SK-MEL-5 (cell line): ENCODE measurements around the gene BCL2L12. TPM values are rescaled to one million over a fixed set of nuclear protein-coding genes. Genes with fewer than 3 reads are reported as not detected.

ENCODE experiments used
- DNase-seq: peaks from one replicate; pipeline ENCODE4 v3.0.0-alpha.2; 2016; ENCODE audit warnings: low read depth, low spot score
- in situ Hi-C: cut with HindIII; loops from 2 replicates; pipeline ENCODE4 v1.10.0; 2016; ENCODE audit warnings: low sequenced_read_pairs, high pct_unique_total_duplicates, low pct_unique_long_range_greater_than_20kb
- total RNA-seq: library from RNA; depleted of rRNA; stranded (reverse); fragments of >200 nt; shearing (Covaris generic); gene quantifications from 2 replicates; pipeline ENCODE4 v1.2.3, GENCODE V29; 2014

The BCL2L12 gene
- total RNA-seq, 1 experiment from 2014 or later, result 3.1 TPM

GRCh38 chr19:49689133-49690078 is 23.7 kb downstream of the BCL2L12 start, which contains the start of gene ADM5:
ADM5 (plus strand) TSS chr19:49689594; CDS start chr19:49689838, 244 bp downstream.
- DNase-seq, result no peak
- in situ Hi-C loops, result no loop called here

GRCh38 chr19:49690079-49690655 is 24.4 kb downstream of the BCL2L12 start:
- in situ Hi-C loops, result no loop called here
- no peak for DNase-seq

GRCh38 chr19:49690656-49691242 is 25.0 kb downstream of the BCL2L12 start, which contains the start of gene CPT1C:
CPT1C (plus strand) TSS chr19:49691116; CDS start chr19:49692253, 1,137 bp downstream.
- in situ Hi-C loops, result no loop called here
- no peak for DNase-seq

GRCh38 chr19:49691243-49692146 is 25.8 kb downstream of the BCL2L12 start:
- no peak for DNase-seq
- in situ Hi-C loops, result no loop called here

GRCh38 chr19:49692147-49692506 is 26.4 kb downstream of the BCL2L12 start:
- in situ Hi-C loops, result no loop called here

GRCh38 chr19:49696115-49696514 is 30.4 kb downstream of the BCL2L12 start:
- in situ Hi-C loops, result no loop called here
- no peak for DNase-seq

More at GRCh38 chr19:49692147-49692506, 26.4 kb downstream of the BCL2L12 start:
- no peak for DNase-seq

GRCh38 chr19:49696865-49697264 is 31.1 kb downstream of the BCL2L12 start:
- DNase-seq, result no peak
- in situ Hi-C loops, result no loop called here

GRCh38 chr19:49699364-49699763 is 33.6 kb downstream of the BCL2L12 start:
- no peak for DNase-seq
- in situ Hi-C loops, result no loop called here

- in situ Hi-C loops, result no loop called here
- no peak for DNase-seq
Observed at GRCh38 chr19:49700563-49700962, 34.8 kb downstream of the BCL2L12 start.

- in situ Hi-C loops, result no loop called here
- no peak for DNase-seq
Observed at GRCh38 chr19:49701271-49701786, 35.6 kb downstream of the BCL2L12 start.

- DNase-seq, result no peak
- in situ Hi-C loops, result no loop called here
Observed at GRCh38 chr19:49704888-49705642, 39.3 kb downstream of the BCL2L12 start.

- in situ Hi-C loops, result no loop called here
- no peak for DNase-seq
Observed at GRCh38 chr19:49705919-49706318, 40.2 kb downstream of the BCL2L12 start.

- in situ Hi-C loops, result no loop called here
- DNase-seq, result no peak
Observed at GRCh38 chr19:49710372-49710951, 44.7 kb downstream of the BCL2L12 start.

GRCh38 chr19:49712397-49712859 is 46.7 kb downstream of the BCL2L12 start:
- DNase-seq, result peak; percentile 89
- in situ Hi-C loops, result no loop called here

GRCh38 chr19:49713236-49713845 is 47.6 kb downstream of the BCL2L12 start:
- no peak for DNase-seq
- in situ Hi-C loops, result no loop called here

- DNase-seq, result peak; percentile 65
- in situ Hi-C loops, result no loop called here
Observed at GRCh38 chr19:49716154-49716553, 50.4 kb downstream of the BCL2L12 start.
